ENCODE measurements around the gene NYAP1.
"Not testable (repeated sequence)": the region's sequence is repeated elsewhere in the genome, so short reads cannot be mapped to it uniquely, and the experiment has no call there.

The NYAP1 gene

GRCh38 chr7:100483722-100484672 lies at the start of gene NYAP1:
Gene NYAP1 (plus strand): TSS chr7:100483927. CDS start chr7:100485312, 1,385 bp downstream.
- peak; percentile 11 for DNase-seq

- no peak for DNase-seq
Observed at GRCh38 chr7:100434297-100435144, 49.2 kb upstream of the NYAP1 start.

GRCh38 chr7:100435401-100436304 lies 48.1 kb upstream of the NYAP1 start:
- peak; percentile 25 for DNase-seq

GRCh38 chr7:100437150-100438100 lies 46.3 kb upstream of the NYAP1 start:
- DNase-seq, result no peak

- DNase-seq, result no peak
Observed at GRCh38 chr7:100438172-100438571, 45.6 kb upstream of the NYAP1 start.

- not testable (repeated sequence) for DNase-seq
Observed at GRCh38 chr7:100438731-100439130, 45.0 kb upstream of the NYAP1 start.

GRCh38 chr7:100439244-100439643 lies 44.5 kb upstream of the NYAP1 start:
- not testable (repeated sequence) for DNase-seq

GRCh38 chr7:100441641-100442535 lies 41.8 kb upstream of the NYAP1 start:
- no peak for DNase-seq

- DNase-seq, result no peak
Observed at GRCh38 chr7:100443096-100443840, 40.5 kb upstream of the NYAP1 start.

- DNase-seq, result no peak
Observed at GRCh38 chr7:100444311-100445278, 39.1 kb upstream of the NYAP1 start.

- no peak for DNase-seq
Observed at GRCh38 chr7:100446040-100446439, 37.7 kb upstream of the NYAP1 start.

- not testable (repeated sequence) for DNase-seq
Observed at GRCh38 chr7:100447363-100447762, 36.4 kb upstream of the NYAP1 start.

- DNase-seq, result no peak
Observed at GRCh38 chr7:100449190-100449795, 34.4 kb upstream of the NYAP1 start.

GRCh38 chr7:100452513-100452912 lies 31.2 kb upstream of the NYAP1 start:
- no peak for DNase-seq

GRCh38 chr7:100453854-100454253 lies 29.9 kb upstream of the NYAP1 start:
- DNase-seq, result not testable (repeated sequence)

- no peak for DNase-seq
Observed at GRCh38 chr7:100455206-100455605, 28.5 kb upstream of the NYAP1 start.

- DNase-seq, result no peak
Observed at GRCh38 chr7:100456562-100456961, 27.2 kb upstream of the NYAP1 start.

GRCh38 chr7:100457033-100457432 lies 26.7 kb upstream of the NYAP1 start:
- no peak for DNase-seq
